HEK293 (cell line): ENCODE data around the gene ZFHX3.

ENCODE experiments used
- CTCF ChIA-PET: fragments of 350-600 bp; formaldehyde crosslinking; extraction: SDS; loops from one replicate; lab custom pipeline; 2021; ENCODE audit warnings: antibody characterized with exemption; lab: Yijun Ruan, JAX
- POLR2A ChIA-PET: fragments of 300-600 bp; formaldehyde crosslinking; extraction: SDS; loops from one replicate; lab custom pipeline; 2020; ENCODE audit warnings: antibody characterized with exemption, inconsistent platforms; lab: Yijun Ruan, JAX
- H3K27ac ChIP-seq: fragments of 200-500 bp; sonication (Bioruptor generic); 2 replicates; pipeline ENCODE4 v1.5.1; 2014; ENCODE audit warnings: low read depth, low read length, control low read depth, inconsistent platforms; ENCODE audit errors: extremely low read depth
- H3K36me3 ChIP-seq, 2 experiments: fragments of 200-500 bp in 1 of 2; sonication (Bioruptor generic) in 1 of 2; 1 replicate in 1 of 2; 2 replicates in 1 of 2; pipeline ENCODE4 v1.5.1; 2014 to 2017; ENCODE audit warnings: inconsistent platforms in 2 of 2, low read length in 2 of 2; ENCODE audit not compliant: control insufficient read depth in 2 of 2, insufficient read depth in 1 of 2
- H3K4me1 ChIP-seq: fragments of 200-500 bp; sonication (Bioruptor generic); 2 replicates; pipeline ENCODE4 v1.5.1; 2014; ENCODE audit warnings: mild to moderate bottlenecking, low read length, inconsistent platforms; ENCODE audit not compliant: control insufficient read depth, insufficient read depth
- H3K4me3 ChIP-seq: 2 replicates; pipeline ENCODE4 v1.5.1; 2011; ENCODE audit warnings: low read depth, mild to moderate bottlenecking, control low read depth, low read length, moderate library complexity
- H3K9me3 ChIP-seq: fragments of 200-500 bp; sonication (Bioruptor generic); 2 replicates; pipeline ENCODE4 v1.5.1; 2014; ENCODE audit warnings: low read depth, low read length, inconsistent platforms; ENCODE audit not compliant: control insufficient read depth, insufficient read depth
- BCL11B ChIP-seq: fragments of 450-650 bp; formaldehyde crosslinking; IDR thresholded peaks from 2 replicates; pipeline ENCODE4 v1.5.1; 2016; ENCODE audit warnings: low read depth, missing biosample characterization, missing genetic modification characterization
- HOXA7 ChIP-seq: sonication (generic); formaldehyde crosslinking; IDR thresholded peaks from 2 replicates; pipeline ENCODE4 v1.8.1; 2022; ENCODE audit warnings: missing genetic modification reagents, borderline replicate concordance
- KLF9 ChIP-seq: fragments of 450-650 bp; formaldehyde crosslinking; IDR thresholded peaks from 2 replicates; pipeline ENCODE4 v1.5.1; 2016; ENCODE audit warnings: missing biosample characterization, missing genetic modification characterization, low read depth
- OVOL3 ChIP-seq: fragments of 450-650 bp; formaldehyde crosslinking; IDR thresholded peaks from 2 replicates; pipeline ENCODE4 v1.5.1; 2016; ENCODE audit warnings: missing biosample characterization, missing genetic modification characterization
- TRIM28 ChIP-seq: IDR thresholded peaks from 2 replicates; pipeline ENCODE4 v1.6.1; 2011; ENCODE audit warnings: low read length, control low read depth, borderline replicate concordance
- ZNF114 ChIP-seq: fragments of 450-650 bp; formaldehyde crosslinking; IDR thresholded peaks from 2 replicates; pipeline ENCODE4 v1.5.0; 2017; ENCODE audit warnings: missing biosample characterization, missing genetic modification characterization
- ZNF223 ChIP-seq: fragments of 450-650 bp; formaldehyde crosslinking; IDR thresholded peaks from 2 replicates; pipeline ENCODE4 v1.5.1; 2016; ENCODE audit warnings: missing biosample characterization, missing genetic modification characterization
- ZNF239 ChIP-seq: fragments of 450-650 bp; formaldehyde crosslinking; IDR thresholded peaks from 2 replicates; pipeline ENCODE4 v1.5.1; 2016; ENCODE audit warnings: missing biosample characterization, missing genetic modification characterization
- ZNF266 ChIP-seq: fragments of 450-650 bp; formaldehyde crosslinking; IDR thresholded peaks from 2 replicates; pipeline ENCODE4 v1.5.1; 2016; ENCODE audit warnings: missing biosample characterization, missing genetic modification characterization, low read depth
- ZNF302 ChIP-seq: fragments of 450-650 bp; formaldehyde crosslinking; IDR thresholded peaks from 2 replicates; pipeline ENCODE4 v1.5.1; 2016; ENCODE audit warnings: missing biosample characterization, missing genetic modification characterization, low read depth
- ZNF311 ChIP-seq: fragments of 450-650 bp; formaldehyde crosslinking; IDR thresholded peaks from 2 replicates; pipeline ENCODE4 v1.5.1; 2017; ENCODE audit warnings: missing biosample characterization, missing genetic modification characterization, borderline replicate concordance
- ZNF366 ChIP-seq: fragments of 450-650 bp; formaldehyde crosslinking; conservative IDR thresholded peaks from 2 replicates; pipeline ENCODE4 v1.5.1; 2016; ENCODE audit warnings: missing biosample characterization, missing genetic modification characterization
- ZNF426 ChIP-seq: fragments of 450-650 bp; formaldehyde crosslinking; IDR thresholded peaks from 2 replicates; pipeline ENCODE4 v1.5.1; 2017; ENCODE audit warnings: missing biosample characterization, missing genetic modification characterization, mild to moderate bottlenecking, inconsistent platforms, moderate library complexity
- ZNF473 ChIP-seq: fragments of 450-650 bp; formaldehyde crosslinking; IDR thresholded peaks from 2 replicates; pipeline ENCODE4 v1.5.1; 2017; ENCODE audit warnings: missing biosample characterization, missing genetic modification characterization
- ZNF514 ChIP-seq: fragments of 450-650 bp; formaldehyde crosslinking; IDR thresholded peaks from 2 replicates; pipeline ENCODE4 v1.5.1; 2016; ENCODE audit warnings: missing biosample characterization, missing genetic modification characterization
- ZNF624 ChIP-seq: fragments of 450-650 bp; formaldehyde crosslinking; IDR thresholded peaks from 2 replicates; pipeline ENCODE4 v1.5.1; 2017; ENCODE audit warnings: missing biosample characterization, missing genetic modification characterization
- ZNF747 ChIP-seq: fragments of 450-650 bp; formaldehyde crosslinking; IDR thresholded peaks from 2 replicates; pipeline ENCODE4 v1.5.1; 2016; ENCODE audit warnings: missing biosample characterization, missing genetic modification characterization
- ZNF785 ChIP-seq: fragments of 450-650 bp; formaldehyde crosslinking; IDR thresholded peaks from 2 replicates; pipeline ENCODE4 v1.5.1; 2016; ENCODE audit warnings: missing biosample characterization, missing genetic modification characterization
- TF ChIP-seq, protein P1 (sequence below): fragments of 450-650 bp; IDR thresholded peaks from 2 replicates; pipeline ENCODE4 v1.5.1; 2018; ENCODE audit warnings: missing biosample characterization, mild to moderate bottlenecking, missing genetic modification characterization
- TF ChIP-seq, protein P2 (sequence below): fragments of 450-650 bp; formaldehyde crosslinking; IDR thresholded peaks from 2 replicates; pipeline ENCODE4 v1.5.1; 2016; ENCODE audit warnings: missing biosample characterization, missing genetic modification characterization
- TF ChIP-seq, protein P3 (sequence below): IDR thresholded peaks from 2 replicates; pipeline ENCODE4 v1.6.1; 2011; ENCODE audit warnings: mild to moderate bottlenecking, low read depth, low read length, borderline replicate concordance

The ZFHX3 gene

DNA sequence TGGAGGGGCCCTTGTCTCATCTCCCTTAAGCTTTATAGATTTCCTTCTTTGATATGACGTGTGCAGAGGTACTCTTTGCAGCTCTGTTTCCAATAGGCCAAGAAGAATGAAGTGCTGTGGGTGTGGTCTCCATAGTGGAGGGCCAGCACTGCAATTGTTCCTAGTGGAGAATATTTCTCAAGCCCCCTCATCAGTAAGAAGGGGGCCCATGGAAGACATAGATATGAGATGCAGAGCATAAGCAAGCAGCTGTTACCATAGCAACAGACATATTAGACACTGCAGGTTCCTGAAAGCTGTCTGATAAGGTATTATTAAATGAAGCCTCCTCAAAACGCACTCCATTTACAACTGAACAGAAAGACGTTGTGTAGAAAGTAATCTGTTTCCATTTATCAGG, 240.7 kb downstream of the ZFHX3 start:
- POLR2A ChIA-PET: no interaction called here
- Histone ChIP-seq H3K27ac (no peak overlapping the region), H3K4me1 (no peaks in the 10 kb centered on the region), H3K4me3 (no peak overlapping the region), H3K36me3 (peaks cover 4 to 23% of the 10 kb centered on the region in 2 experiments; a peak in 2 of 3 replicates), H3K9me3 (no peaks in the 10 kb centered on the region)
- TF ChIP-seq, protein P1, sequence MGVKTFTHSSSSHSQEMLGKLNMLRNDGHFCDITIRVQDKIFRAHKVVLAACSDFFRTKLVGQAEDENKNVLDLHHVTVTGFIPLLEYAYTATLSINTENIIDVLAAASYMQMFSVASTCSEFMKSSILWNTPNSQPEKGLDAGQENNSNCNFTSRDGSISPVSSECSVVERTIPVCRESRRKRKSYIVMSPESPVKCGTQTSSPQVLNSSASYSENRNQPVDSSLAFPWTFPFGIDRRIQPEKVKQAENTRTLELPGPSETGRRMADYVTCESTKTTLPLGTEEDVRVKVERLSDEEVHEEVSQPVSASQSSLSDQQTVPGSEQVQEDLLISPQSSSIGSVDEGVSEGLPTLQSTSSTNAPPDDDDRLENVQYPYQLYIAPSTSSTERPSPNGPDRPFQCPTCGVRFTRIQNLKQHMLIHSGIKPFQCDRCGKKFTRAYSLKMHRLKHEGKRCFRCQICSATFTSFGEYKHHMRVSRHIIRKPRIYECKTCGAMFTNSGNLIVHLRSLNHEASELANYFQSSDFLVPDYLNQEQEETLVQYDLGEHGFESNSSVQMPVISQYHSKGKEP (tag by site-specific recombination): no peak
- no peak for TF ChIP-seq ZNF223 (tag by site-specific recombination)
- TF ChIP-seq ZNF624: no peak
- TF ChIP-seq BCL11B (tag by site-specific recombination): no peak
- no peak for TF ChIP-seq TRIM28
- no peak for TF ChIP-seq ZNF366
- TF ChIP-seq ZNF747 (tag by site-specific recombination): no peak
- CTCF ChIA-PET: interaction anchor here (0.7 to 2.4 kb wide), 2 partner anchors 25 to 677 kb away, joined by 3 to 7 read pairs; no protein-coding TSS in a partner anchor

GRCh38 chr16:72805486-72805885, 242.4 kb downstream of the ZFHX3 start:
- ChIA-PET POLR2A (no interaction called here), CTCF (interaction anchor here (0.7 to 2.4 kb wide), 2 partner anchors 26 to 395 kb away, joined by 4 to 7 read pairs; no protein-coding TSS in a partner anchor)
- H3K36me3 ChIP-seq: peaks cover 0 to 18% of the 10 kb centered on the region in 2 experiments; a peak in 1 of 3 replicates
- TF ChIP-seq ZNF624: no peak
- no peak for TF ChIP-seq ZNF514 (tag by site-specific recombination)
- TF ChIP-seq OVOL3 (tag by site-specific recombination): no peak
- TF ChIP-seq ZNF426 (tag by site-specific recombination): no peak
- no peak for TF ChIP-seq ZNF239
- no peak for TF ChIP-seq ZNF785 (tag by site-specific recombination)
- TF ChIP-seq HOXA7 (CRISPR knock-in tag): no peak
- TF ChIP-seq, protein P2, sequence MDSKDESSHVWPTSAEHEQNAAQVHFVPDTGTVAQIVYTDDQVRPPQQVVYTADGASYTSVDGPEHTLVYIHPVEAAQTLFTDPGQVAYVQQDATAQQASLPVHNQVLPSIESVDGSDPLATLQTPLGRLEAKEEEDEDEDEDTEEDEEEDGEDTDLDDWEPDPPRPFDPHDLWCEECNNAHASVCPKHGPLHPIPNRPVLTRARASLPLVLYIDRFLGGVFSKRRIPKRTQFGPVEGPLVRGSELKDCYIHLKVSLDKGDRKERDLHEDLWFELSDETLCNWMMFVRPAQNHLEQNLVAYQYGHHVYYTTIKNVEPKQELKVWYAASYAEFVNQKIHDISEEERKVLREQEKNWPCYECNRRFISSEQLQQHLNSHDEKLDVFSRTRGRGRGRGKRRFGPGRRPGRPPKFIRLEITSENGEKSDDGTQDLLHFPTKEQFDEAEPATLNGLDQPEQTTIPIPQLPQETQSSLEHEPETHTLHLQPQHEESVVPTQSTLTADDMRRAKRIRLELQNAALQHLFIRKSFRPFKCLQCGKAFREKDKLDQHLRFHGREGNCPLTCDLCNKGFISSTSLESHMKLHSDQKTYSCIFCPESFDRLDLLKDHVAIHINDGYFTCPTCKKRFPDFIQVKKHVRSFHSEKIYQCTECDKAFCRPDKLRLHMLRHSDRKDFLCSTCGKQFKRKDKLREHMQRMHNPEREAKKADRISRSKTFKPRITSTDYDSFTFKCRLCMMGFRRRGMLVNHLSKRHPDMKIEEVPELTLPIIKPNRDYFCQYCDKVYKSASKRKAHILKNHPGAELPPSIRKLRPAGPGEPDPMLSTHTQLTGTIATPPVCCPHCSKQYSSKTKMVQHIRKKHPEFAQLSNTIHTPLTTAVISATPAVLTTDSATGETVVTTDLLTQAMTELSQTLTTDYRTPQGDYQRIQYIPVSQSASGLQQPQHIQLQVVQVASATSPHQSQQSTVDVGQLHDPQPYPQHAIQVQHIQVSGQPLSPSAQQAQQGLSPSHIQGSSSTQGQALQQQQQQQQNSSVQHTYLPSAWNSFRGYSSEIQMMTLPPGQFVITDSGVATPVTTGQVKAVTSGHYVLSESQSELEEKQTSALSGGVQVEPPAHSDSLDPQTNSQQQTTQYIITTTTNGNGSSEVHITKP (tag by site-specific recombination): no peak
- no peak for TF ChIP-seq ZNF311
- TF ChIP-seq ZNF114: no peak
- H3K27ac ChIP-seq: no peak overlapping the region
- no peaks in the 10 kb centered on the region for H3K4me1 ChIP-seq
- H3K9me3 ChIP-seq: no peaks in the 10 kb centered on the region
- no peak overlapping the region for H3K4me3 ChIP-seq

GRCh38 chr16:72800524-72801161, 247.3 kb downstream of the ZFHX3 start:
- Histone ChIP-seq H3K27ac (no peak overlapping the region), H3K9me3 (no peaks in the 10 kb centered on the region), H3K4me1 (no peaks in the 10 kb centered on the region), H3K36me3 (peaks cover 0 to 50% of the 10 kb centered on the region in 2 experiments; a peak in 1 of 3 replicates), H3K4me3 (no peak overlapping the region)
- CTCF ChIA-PET: interaction anchor here (0.6 to 1.1 kb wide), 3 partner anchors 11 to 400 kb away, joined by 3 to 4 read pairs (median 3); no protein-coding TSS in a partner anchor
- POLR2A ChIA-PET: no interaction called here
- TF ChIP-seq ZNF302 (tag by site-specific recombination) (no peak), KLF9 (no peak), ZNF473 (no peak), ZNF266 (no peak)
- TF ChIP-seq, protein P3, sequence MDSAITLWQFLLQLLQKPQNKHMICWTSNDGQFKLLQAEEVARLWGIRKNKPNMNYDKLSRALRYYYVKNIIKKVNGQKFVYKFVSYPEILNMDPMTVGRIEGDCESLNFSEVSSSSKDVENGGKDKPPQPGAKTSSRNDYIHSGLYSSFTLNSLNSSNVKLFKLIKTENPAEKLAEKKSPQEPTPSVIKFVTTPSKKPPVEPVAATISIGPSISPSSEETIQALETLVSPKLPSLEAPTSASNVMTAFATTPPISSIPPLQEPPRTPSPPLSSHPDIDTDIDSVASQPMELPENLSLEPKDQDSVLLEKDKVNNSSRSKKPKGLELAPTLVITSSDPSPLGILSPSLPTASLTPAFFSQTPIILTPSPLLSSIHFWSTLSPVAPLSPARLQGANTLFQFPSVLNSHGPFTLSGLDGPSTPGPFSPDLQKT: no peak
